GM06990 (cell line): ENCODE results near the gene CFAP100.

ENCODE experiments used
- DNase-seq: peaks from one replicate; pipeline ENCODE4 v3.0.0-alpha.2; 2011; ENCODE audit not compliant: insufficient read length; ENCODE audit errors: extremely low read depth
- H3K27me3 ChIP-seq: replicated peaks from 2 replicates; pipeline ENCODE4 v1.6.0; 2011; ENCODE audit warnings: low read length; ENCODE audit not compliant: control insufficient read depth, insufficient read depth
- H3K36me3 ChIP-seq: 2 replicates; pipeline ENCODE4 v1.5.1; 2011; ENCODE audit warnings: low read length; ENCODE audit not compliant: control insufficient read depth, insufficient read depth
- H3K4me3 ChIP-seq: replicated peaks from 2 replicates; pipeline ENCODE4 v1.5.1; 2011; ENCODE audit warnings: low read depth, mild to moderate bottlenecking, control low read depth, low read length
- TF ChIP-seq, protein P1 (sequence below): IDR thresholded peaks from 2 replicates; pipeline ENCODE4 v1.5.1; 2011; ENCODE audit warnings: low read length, control low read depth, mild to moderate bottlenecking, inconsistent platforms; ENCODE audit not compliant: insufficient read depth, poor library complexity, severe bottlenecking

The CFAP100 gene

DNA sequence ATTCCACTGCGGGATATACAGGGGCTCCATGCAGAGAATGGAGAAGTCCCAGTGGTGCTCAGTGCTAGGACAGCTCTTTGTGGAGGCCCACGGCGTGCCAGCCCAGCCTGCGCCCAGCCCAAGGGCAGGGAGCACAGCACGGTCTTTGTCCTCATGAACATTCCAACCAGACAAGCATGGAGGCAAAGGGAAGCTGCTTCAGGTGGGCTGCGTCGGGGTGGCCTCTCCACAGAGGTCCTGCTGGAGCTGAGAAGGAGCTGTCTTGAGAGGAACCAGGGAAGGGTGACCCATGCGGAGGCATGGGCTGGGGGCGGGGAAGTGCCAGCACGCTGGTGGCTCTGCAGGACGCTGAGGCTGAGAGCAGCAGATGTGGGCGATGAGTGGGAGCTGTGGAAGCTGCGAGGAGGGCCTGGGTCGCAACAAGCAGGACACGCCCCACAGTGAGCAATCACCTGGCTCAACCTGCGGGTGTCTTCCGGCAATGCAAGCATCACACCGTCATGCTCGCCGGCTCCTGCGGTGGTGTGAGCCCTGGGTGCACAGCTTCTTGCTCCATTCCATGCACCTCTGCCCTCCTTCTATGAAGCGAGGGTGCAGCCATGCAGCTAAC, 23.5 kb upstream of the CFAP100 start:
- TF ChIP-seq, protein P1, sequence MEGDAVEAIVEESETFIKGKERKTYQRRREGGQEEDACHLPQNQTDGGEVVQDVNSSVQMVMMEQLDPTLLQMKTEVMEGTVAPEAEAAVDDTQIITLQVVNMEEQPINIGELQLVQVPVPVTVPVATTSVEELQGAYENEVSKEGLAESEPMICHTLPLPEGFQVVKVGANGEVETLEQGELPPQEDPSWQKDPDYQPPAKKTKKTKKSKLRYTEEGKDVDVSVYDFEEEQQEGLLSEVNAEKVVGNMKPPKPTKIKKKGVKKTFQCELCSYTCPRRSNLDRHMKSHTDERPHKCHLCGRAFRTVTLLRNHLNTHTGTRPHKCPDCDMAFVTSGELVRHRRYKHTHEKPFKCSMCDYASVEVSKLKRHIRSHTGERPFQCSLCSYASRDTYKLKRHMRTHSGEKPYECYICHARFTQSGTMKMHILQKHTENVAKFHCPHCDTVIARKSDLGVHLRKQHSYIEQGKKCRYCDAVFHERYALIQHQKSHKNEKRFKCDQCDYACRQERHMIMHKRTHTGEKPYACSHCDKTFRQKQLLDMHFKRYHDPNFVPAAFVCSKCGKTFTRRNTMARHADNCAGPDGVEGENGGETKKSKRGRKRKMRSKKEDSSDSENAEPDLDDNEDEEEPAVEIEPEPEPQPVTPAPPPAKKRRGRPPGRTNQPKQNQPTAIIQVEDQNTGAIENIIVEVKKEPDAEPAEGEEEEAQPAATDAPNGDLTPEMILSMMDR, result no peak
- no peaks in the 10 kb centered on the region for H3K36me3 ChIP-seq
- DNase-seq, result no peak
- no peaks in the 10 kb centered on the region; the same call in 1 of the 2 replicates for H3K27me3 ChIP-seq
- H3K4me3 ChIP-seq, result no peak overlapping the region

DNA sequence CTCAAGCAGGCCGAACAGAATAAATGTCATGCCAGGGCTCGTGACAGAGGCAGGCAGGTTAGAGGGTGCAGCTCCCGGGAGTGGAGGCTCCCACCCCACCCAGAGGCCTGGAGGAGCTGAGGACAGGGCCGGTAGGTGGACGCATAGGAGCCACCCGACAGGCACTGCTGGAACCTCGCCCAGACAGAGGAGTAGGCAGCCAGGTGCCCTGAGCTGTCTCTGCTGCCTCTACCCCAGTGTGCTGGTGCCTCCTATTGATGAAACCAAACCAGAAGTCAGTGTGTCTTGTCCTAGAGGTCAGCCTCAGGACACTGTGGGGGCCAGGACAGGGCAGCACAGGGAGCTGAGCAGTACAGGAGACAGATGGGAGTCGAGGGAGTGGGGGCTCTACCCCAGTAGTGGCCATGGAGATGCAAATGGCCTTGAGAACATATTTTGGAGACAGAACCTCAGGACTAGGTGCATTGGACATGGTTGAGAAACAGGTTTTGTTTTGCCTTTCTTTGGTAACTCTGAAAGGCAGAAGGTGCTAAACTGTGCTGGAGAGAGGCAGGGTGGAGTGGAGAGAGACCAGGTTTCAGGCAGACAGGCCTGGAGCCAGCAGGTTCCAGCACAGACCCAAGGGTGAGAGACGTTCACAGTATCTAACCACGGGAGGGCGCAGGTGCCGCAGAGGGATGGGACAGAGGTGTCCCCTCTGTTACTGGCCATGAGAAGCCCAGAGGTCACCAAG, 22.1 kb upstream of the CFAP100 start:
- DNase-seq, result no peak
- TF ChIP-seq, protein P1, result no peak
- no peaks in the 10 kb centered on the region for H3K36me3 ChIP-seq

DNA sequence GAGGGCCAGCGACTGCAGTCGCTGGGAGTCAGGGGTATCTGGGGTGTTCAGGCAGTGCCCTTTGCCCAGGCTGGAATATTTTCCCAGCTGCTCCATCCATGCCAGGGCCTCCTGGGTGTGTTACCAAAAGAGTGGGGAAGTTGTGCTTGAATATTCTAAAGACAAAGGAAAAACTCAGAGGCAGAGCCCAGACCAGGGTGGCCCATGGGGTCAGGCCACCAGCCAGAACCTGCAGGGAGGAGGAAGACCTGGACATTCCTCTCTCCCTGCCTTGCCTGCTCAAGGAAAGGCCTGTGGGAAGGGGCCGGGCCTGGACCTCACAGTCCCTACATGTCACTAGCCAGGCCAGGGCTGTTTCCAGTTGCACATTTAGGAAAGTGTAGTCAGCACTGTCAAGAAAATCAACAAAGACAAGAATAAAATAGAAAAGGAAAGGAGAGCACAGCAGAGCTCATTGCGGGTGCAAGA, 21.5 kb upstream of the CFAP100 start:
- DNase-seq, result no peak
- no peaks in the 10 kb centered on the region; the same call in 1 of the 2 replicates for H3K27me3 ChIP-seq
- H3K36me3 ChIP-seq, result no peaks in the 10 kb centered on the region
- TF ChIP-seq, protein P1, result no peak
- no peak overlapping the region for H3K4me3 ChIP-seq

More for the DNA sequence above, 22.1 kb upstream of the CFAP100 start:
- Histone ChIP-seq H3K27me3 (no peaks in the 10 kb centered on the region; the same call in 1 of the 2 replicates), H3K4me3 (no peak overlapping the region)

DNA sequence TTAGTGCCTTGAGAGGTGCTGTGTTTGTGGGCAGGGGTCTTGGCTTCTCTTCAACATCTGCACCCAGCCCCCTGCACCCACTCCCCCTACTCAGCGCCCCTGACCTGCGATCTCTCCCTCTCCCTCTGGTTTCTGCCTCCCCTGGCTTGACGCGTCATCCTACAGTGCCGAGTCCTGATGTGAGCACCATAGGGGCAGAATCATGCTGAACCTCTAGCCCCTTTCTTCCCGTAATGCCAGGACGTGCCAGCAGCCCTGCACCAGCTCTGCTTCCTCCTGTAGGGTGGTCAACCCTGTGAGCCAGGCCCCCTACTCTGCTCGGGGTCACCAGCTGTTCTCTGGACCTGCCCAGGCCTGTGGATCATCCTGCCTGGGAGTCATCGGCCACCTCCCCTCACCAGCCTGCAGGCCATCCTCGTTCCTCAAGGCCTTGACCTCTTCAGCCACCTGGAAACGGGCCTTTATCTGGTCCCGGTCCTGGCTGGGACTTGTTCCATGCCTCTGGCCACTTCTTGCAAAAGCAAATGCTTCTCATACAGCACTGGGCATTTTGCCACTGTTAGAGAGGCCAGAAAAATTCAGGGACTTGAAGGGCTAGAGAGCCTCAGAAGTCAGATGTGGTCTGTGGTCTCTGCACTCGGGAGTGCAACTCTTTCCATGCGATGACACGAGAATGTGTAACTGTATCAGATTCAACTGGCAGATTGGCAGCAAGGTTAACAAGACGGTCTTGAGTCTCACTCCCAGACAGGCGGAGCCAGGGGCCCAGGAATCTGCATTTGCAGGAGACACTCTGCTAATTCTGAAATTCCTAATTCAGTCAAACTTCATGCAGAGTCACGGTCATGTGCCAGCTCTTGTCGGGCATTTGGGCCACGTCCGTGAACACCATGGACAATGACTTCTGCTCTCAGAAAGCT, 20.8 kb upstream of the CFAP100 start:
- H3K27me3 ChIP-seq, result no peaks in the 10 kb centered on the region; the same call in 1 of the 2 replicates
- no peak overlapping the region for H3K4me3 ChIP-seq
- DNase-seq, result no peak
- H3K36me3 ChIP-seq, result no peaks in the 10 kb centered on the region
- TF ChIP-seq, protein P1, result no peak

DNA sequence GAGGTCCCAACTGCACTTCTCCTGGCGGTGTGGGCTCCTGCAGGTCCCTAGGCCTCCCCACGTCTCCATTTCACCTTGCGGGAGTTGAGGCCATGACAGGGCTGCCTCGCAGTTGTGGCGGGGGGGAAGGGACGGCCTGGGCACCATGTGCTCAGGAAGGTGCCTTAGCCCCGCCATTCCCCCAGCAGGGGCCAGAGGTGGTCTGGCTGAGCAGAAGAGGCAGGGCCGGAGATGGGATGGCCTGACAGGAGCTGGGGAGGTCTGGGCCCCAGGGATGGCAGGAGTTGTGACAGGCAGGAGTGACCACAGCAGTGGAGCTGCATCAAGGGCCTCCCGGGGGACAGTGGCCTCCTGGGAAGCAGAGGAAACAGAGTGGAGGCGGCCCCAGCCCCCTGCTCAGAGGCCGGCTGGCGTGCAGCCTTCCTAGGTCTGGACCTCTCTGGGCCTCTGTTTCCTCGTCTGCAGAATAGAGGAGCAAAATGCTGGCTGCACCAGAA, 18.8 kb upstream of the CFAP100 start:
- H3K36me3 ChIP-seq, result no peaks in the 10 kb centered on the region
- H3K27me3 ChIP-seq, result no peaks in the 10 kb centered on the region; the same call in none of the 2 replicates
- TF ChIP-seq, protein P1, result no peak
- no peak overlapping the region for H3K4me3 ChIP-seq
- DNase-seq, result no peak
